Measurements from ENCODE around the gene SYNDIG1.

SYNDIG1 gene

DNA sequence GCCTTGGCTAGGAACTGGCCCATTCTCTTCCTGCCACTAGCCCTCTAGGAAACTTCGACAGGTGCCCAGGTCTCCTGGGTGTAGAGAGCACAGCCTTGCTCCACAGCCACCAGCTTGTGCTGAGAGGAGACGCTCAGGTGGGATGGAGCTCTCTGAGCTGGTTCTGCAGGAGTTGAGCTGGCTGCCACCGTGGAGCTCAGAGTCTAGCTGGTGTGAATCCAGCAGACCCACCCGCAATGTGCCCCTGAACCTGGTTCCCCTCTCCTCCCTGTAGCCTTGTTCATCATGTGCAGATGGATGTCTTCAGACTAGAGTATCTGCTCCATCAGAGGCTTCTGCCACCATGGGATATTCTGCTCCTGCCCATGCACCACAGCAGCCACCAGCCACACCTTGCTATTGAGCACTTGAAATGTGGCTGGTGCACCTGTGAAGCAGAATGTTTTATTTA, 222.5 kb downstream of the SYNDIG1 start:
- DNase-seq (ENCODE audit: low read depth in 2 of 2) = no peak

GRCh38 chr20:24692446-24693200, 223.2 kb downstream of the SYNDIG1 start:
- DNase-seq (ENCODE audit: low read depth in 2 of 2) = no peak

DNA sequence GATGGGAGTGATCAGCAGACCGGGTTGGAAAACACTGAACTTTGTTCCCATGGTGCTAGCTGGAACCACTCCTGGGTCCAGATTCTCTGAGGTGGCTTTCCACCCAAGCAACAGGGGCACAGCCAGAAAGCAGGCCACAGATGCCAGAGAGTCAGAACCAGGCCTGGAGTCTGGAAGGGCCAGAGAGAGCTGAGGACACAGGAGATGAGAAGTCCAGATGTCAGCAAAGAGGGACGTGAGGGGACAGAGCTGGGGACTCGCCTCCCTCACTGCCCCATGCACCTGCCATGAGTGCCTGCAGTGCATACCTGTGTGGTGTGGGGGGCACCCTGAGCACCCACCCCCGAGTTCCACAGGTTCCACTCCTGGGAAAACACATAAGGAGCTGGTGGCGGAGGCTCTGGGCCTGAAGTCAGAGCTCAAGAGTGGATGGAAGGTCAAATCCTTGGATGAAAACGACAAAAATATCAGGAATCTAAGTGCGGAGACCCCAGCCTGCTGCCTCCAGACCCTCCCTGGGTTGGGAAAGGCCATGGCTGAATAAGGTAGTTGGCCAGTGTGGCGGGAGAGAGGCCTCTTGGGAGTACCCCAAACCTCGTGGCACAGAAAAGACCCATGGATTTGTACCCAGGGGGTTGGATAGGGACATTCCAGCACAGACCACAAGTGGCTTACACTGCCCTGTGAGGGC, 224.2 kb downstream of the SYNDIG1 start:
- DNase-seq (ENCODE audit: low read depth in 2 of 2) = no peak

DNA sequence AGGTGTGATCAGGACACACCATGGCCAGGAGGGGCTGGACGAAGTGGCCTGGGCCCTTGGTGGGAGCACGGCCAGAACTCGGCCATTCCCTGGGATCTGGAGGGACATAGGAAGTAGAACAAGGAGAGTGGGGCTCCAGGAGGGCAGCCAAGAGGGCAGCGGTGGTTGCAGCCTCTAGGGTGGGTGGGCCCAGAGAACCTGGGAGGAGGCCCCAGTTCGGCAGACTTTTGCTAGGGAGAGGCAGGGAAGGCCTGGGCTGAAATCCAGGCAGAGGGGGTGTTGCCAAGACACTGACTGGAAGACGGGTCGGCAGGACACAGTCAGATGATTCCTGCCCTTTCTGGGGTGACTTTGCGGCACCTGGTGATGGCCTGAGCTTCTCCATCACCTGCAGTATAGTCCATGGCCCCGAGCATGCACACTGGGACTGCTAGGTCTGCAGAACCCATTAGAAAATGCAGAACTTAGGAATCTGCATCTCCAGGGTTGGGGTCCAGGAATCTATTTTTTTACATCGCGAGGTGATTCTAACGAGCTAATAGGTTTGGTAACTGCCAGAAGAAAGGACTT, 224.8 kb downstream of the SYNDIG1 start:
- DNase-seq (ENCODE audit: low read depth in 2 of 2) = no peak

DNA sequence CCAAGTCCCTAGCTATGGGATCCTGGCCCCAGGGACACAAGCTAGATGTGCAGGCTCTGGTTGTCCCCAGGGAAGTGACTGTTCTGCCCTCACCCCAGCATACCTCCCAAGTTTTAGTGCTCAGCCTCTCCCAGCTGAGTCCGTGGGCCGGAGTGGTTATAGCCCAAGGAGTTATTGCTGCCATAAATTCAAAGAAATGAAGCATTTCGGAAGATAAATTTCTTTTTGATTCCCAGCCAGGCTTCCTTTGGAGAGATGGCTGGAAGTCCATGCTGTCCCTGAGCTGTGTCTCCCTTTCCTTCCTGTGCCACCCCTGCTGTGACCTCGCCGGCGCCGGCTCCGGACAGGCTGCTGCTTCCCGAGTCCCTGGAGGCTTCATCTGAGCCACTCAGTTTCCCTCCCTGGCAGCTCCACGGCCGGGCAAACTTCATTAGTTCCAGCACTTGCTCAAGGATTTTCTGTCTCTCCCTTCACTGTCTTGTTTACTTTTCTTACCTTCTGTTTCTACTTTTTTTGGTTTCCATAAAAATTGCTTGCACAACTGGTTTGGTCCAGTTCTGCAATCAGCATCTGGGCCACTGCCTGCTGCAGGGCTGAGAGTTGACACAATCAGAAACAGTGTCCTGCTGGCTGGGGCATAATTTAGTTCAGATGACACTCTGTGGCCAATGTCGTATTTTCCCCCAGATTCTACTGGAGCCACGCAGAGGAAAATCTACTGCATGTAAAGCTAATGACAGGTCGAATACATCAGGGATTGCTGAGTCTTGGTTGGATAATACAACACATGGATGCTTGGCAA, 225.5 kb downstream of the SYNDIG1 start:
- no peak for DNase-seq (ENCODE audit: low read depth in 2 of 2)

DNA sequence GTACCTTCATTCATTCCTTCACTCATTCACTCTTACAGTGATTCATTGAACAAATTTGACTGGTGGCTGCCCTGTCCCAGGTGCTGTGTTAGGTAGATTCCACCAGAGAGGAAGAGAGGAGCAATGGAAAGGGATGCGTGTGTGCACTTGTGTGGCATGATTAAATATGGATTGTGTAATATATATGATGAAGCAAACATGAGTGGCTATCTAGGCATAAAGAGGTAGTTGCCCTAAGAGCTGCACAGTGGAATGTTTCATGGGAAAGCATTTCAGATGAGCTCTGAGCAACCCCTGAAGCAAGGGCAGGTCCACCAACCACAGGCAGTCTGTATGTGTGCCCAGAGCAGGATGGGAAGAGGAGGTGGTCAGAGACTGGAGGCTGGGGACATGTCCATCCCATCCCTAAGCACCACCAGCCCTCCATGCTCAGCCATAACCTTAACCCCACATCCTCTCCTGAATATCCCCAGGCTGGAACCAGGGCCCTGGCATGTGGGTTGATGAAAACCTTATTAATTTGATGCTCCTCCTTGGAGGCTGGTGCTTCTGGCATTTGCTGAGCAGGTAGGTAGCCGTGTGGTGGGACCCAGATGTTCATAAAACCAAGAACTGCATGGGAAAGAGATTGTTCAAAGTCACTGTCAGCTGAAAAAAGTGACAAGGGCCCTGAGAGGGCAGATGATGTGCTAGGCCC, 226.2 kb downstream of the SYNDIG1 start:
- DNase-seq (ENCODE audit: low read depth in 2 of 2) = no peak

GRCh38 chr20:24696396-24696795, 227.0 kb downstream of the SYNDIG1 start:
- no peak for DNase-seq (ENCODE audit: low read depth in 2 of 2)

GRCh38 chr20:24697411-24697810, 228.0 kb downstream of the SYNDIG1 start:
- no peak for DNase-seq (ENCODE audit: low read depth in 2 of 2)

- DNase-seq (ENCODE audit: low read depth in 2 of 2) = no peak
Measured at GRCh38 chr20:24698189-24698588, 228.8 kb downstream of the SYNDIG1 start.

GRCh38 chr20:24698706-24699206, 229.3 kb downstream of the SYNDIG1 start:
- no peak for DNase-seq (ENCODE audit: low read depth in 2 of 2)

DNA sequence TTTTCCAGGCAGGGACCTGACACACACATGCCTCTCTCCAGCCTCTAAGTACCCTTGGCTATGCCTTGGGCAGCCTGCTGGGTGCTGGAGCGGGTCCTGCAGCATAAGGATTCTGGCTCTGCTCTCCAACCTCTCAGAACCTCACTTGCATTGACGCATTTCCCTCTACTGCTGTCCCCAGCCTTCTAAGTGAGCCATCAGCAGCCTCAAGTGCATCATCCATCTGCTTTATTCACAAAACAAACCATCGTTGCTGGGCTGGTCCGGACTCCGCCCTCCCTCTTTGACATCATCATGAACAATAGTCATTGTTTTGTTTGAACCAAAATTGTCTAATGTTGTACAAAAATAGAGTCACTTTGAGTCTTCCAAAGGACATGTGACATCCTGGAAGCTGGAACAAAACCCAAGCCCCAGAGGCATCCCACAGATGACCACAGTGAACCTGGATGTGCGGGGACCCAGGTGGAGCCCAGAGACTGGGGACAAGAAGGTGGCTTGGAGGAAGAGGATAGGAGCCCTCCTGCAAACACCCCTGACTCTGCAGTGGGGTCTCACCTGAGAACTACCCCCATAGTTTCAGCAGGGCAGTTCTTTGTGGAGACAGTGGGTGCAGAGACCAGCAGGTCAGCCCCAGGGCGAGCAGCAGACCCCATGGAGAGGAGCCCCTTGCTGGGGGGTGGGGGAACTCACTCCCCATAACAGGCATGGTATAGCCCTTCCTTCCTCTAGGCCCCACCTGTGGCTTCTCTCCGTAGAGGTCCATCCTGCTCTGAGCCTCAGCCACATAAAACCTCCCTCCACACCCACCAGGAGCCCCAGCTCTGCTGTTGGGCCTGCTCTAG, 230.1 kb downstream of the SYNDIG1 start:
- no peak for DNase-seq (ENCODE audit: low read depth in 2 of 2)

DNA sequence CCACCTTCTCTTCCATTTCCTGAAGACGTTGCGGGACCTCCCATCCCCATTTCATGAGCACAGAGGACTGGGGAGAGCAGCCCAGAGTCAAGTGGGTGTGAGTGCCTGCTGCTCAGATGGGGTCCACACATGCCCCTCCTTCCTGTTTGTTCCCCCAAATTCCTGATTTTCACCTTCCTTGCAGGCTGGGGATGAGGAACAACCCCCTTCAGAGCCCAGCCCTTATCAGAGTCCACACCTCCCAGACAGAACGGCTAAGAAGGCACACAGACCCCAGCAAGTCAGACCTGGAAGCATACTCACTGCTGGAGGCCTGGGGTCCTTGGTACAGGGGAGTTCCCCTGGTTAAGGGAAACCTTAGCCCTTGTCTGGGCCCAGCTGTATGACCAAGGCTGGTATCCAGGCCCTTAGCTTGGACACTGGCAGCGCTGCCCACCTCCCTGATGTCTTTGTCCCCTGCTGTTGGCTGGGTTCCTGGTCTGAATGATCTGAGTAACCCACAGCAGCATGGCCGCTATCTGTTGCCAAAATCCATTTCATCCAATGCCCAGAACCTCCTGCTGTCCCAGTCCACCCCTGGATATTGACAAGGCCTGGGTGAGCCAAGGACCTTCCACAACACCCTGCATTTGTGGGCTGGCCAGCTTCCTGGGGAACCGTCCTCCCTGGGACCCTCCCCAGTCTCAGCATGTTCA, 230.9 kb downstream of the SYNDIG1 start:
- no peak for DNase-seq (ENCODE audit: low read depth in 2 of 2)

- no peak for DNase-seq (ENCODE audit: low read depth in 2 of 2)
Measured at GRCh38 chr20:24701027-24701426, 231.6 kb downstream of the SYNDIG1 start.

DNA sequence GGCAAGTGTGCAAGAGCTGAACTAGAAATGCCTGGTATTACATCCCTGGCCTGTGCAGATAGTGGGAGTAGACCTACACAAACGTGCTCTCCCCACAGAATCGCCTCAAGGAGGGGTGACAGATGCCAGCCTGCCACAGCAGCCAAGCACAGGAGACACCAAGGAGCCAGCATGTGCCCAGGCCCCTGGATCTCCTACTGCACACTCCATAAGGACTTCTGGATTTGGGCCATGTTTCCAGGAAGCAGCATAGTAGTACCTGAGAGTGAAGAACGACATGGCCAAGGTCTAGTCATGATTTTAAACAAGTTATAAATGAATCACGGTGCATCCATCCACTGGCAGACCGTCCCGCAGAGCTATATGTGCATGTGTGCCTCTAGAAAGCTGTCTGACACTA, 232.2 kb downstream of the SYNDIG1 start:
- DNase-seq (ENCODE audit: low read depth in 2 of 2) = no peak

- DNase-seq (ENCODE audit: low read depth in 2 of 2) = no peak
Measured at GRCh38 chr20:24702501-24703283, 233.3 kb downstream of the SYNDIG1 start.

- no peak for DNase-seq (ENCODE audit: low read depth in 2 of 2)
Measured at GRCh38 chr20:24703284-24703610, 233.8 kb downstream of the SYNDIG1 start.

DNA sequence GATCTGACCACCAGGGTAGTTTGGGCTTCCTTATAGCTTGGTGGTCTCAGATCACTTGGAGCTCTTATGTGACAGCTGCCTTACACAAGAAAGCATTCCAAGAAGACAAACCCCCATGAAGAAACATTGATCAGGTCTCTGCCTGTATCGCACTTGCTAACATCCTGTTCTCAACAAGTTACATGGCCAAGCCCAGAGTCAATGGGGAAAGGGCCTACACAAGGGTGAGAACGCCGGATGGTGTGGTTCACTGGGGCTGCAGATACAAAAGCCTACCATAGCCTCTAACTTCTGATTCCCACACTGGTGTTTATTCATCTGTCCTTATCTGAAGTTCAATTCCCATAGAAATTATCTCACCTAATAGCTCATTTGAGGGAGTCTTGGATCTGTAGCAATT, 235.5 kb downstream of the SYNDIG1 start:
- DNase-seq (ENCODE audit: low read depth in 2 of 2) = no peak

GRCh38 chr20:24705486-24705885, 236.1 kb downstream of the SYNDIG1 start:
- no peak for DNase-seq (ENCODE audit: low read depth in 2 of 2)
